ENCODE measurements around the gene SYNJ2. TPM values are rescaled to one million over a fixed set of nuclear protein-coding genes. Genes with fewer than 3 reads are reported as not detected.

SYNJ2 gene
- total RNA-seq, 4 donors from 2014 or later = 6.6 to 15.6 (median 9.8) TPM

DNA sequence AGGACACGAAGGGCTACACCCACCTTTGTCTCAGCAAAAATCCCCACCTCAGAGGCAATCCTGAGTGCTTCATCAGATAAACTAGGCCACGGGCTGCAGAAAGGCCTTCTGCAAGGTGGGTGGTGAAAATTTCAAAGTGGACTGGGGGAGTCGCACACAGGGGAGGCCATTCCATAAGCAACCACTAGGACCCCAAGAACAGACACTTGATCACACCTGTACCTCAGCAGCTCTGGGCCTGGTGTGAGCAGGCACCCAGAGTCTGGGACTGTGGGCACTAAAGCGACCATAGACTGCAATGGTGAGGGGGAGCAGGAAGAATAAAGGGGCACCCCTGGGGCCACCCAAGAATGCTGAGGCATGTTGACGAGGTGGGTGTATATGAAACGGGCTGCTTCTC lies 133.8 kb downstream of the SYNJ2 start:
- TF ChIP-seq POLR2A (IDR thresholded peaks at IDR 0.05) = no peak
- TF ChIP-seq, protein P1, sequence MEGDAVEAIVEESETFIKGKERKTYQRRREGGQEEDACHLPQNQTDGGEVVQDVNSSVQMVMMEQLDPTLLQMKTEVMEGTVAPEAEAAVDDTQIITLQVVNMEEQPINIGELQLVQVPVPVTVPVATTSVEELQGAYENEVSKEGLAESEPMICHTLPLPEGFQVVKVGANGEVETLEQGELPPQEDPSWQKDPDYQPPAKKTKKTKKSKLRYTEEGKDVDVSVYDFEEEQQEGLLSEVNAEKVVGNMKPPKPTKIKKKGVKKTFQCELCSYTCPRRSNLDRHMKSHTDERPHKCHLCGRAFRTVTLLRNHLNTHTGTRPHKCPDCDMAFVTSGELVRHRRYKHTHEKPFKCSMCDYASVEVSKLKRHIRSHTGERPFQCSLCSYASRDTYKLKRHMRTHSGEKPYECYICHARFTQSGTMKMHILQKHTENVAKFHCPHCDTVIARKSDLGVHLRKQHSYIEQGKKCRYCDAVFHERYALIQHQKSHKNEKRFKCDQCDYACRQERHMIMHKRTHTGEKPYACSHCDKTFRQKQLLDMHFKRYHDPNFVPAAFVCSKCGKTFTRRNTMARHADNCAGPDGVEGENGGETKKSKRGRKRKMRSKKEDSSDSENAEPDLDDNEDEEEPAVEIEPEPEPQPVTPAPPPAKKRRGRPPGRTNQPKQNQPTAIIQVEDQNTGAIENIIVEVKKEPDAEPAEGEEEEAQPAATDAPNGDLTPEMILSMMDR (IDR thresholded peaks at IDR 0.05) = no peak
- H3K27me3 ChIP-seq = no peaks in the 10 kb centered on the region
- H3K36me3 ChIP-seq = peaks cover 0 to 87% (median 6%) of the 10 kb centered on the region in 3 donors
- no peak overlapping the region for H3K27ac ChIP-seq
- H3K9me3 ChIP-seq = no peaks in the 10 kb centered on the region
- H3K4me3 ChIP-seq = no peak overlapping the region
- H3K4me1 ChIP-seq = no peaks in the 10 kb centered on the region
- 89 to 94% methylated on average over 4 to 5 of the region's 6 CpGs for WGBS, 2 donors
- DNase-seq = no peak
- intact Hi-C loops (cut with DNase I) = no loop called here

DNA sequence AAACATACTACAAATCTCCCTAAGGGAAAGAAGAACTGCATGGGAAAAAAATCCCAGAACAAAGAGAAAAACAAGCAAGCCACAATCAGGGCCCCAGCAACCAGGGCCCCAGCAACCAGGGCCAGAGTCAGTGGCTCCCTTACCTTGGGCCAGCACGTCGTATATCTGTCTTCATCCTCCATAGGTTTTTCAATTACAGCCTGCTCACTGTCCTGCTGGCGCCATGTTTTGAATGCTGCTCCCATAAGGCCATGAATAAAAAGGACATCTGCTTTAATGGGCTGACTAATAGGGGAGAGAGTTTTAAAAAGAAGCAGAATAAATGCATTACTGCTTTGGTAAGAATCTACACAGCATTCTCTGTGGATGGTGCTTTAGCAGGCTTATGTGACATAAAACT lies 137.2 kb downstream of the SYNJ2 start:
- Histone ChIP-seq H3K36me3 (peaks cover 0 to 71% (median 6%) of the 10 kb centered on the region in 3 donors), H3K9me3 (no peaks in the 10 kb centered on the region), H3K27me3 (no peaks in the 10 kb centered on the region), H3K4me1 (no peaks in the 10 kb centered on the region), H3K4me3 (no peak overlapping the region), H3K27ac (no peak overlapping the region)
- 97 to 100% methylated on average over 3 of the region's 3 CpGs for WGBS, 2 donors
- TF ChIP-seq, protein P1 (IDR thresholded peaks at IDR 0.05) = no peak
- TF ChIP-seq POLR2A (IDR thresholded peaks at IDR 0.05) = no peak
- no peak for DNase-seq
- intact Hi-C loops (cut with DNase I) = no loop called here

DNA sequence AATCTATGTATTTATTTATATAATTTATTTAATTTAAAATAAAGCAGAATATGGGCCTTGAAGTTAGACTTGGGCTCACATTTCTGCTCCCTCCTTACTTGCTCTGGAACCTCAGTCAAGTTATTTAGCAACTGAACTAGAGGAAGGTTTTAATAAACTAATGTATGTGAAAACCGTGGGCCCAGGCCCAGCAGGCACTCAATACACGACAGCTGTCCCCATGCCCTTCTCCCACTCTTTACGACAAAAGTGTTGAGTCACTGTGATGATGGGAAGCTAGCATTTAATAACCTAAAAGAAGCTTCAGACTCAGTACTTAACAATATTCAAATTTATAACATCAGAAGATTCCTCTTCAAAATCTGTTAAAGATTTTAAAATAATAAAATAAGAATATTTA lies 139.7 kb downstream of the SYNJ2 start:
- Histone ChIP-seq H3K4me1 (no peaks in the 10 kb centered on the region), H3K9me3 (no peaks in the 10 kb centered on the region), H3K36me3 (peaks cover 0 to 62% (median 0%) of the 10 kb centered on the region in 3 donors), H3K4me3 (no peak overlapping the region), H3K27ac (no peak overlapping the region), H3K27me3 (no peaks in the 10 kb centered on the region)
- WGBS, 2 donors = 68 to 86% methylated on average over 3 of the region's 3 CpGs
- no peak for DNase-seq
- TF ChIP-seq POLR2A (IDR thresholded peaks at IDR 0.05) = no peak
- intact Hi-C loops (cut with DNase I) = no loop called here

DNA sequence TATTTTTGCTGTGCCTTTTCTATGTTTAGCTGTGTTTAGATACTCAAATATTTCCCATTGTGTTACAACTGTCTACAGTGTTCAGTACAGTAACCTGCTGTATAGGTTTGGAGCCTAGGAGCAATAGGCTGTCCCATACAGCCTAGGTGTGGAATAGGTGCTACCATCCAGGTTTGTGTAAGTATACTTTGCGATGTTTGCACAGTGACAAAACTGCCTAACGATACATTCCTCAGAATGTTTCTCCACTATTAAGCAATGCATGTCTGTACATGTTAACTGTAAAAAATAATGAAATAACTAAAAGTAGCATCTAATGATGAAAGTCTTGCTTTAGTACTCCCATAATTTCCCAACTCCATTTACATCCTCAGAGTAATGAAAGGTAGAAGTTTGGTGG lies 140.4 kb downstream of the SYNJ2 start:
- no peaks in the 10 kb centered on the region for H3K4me1 ChIP-seq
- 41 to 72% methylated on average over 2 of the region's 2 CpGs for WGBS, 2 donors

DNA sequence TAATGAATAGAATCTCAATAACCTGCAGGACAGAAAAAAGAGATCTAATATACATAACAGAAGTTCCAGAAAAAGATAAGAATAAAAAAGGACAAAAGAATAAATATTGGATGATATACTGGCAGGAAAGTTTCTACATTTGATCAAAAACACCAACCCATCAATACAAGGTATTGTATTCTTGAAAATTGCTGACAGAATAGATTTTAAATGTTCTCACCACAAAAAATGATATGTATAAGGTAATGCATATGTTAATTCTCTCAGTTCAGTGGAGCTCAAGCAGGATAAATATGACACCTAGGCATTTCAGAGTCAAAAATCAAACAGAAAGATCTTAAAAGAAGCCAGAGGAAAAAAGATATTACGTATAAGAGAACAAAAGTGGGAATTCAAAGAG lies 142.6 kb downstream of the SYNJ2 start:
- intact Hi-C loops (cut with DNase I) = no loop called here
- WGBS, 2 donors = 83 to 88% methylated on average over 1 of the region's 1 CpG
- H3K36me3 ChIP-seq = peaks cover 0 to 48% (median 0%) of the 10 kb centered on the region in 3 donors
- no peak overlapping the region for H3K27ac ChIP-seq
- no peaks in the 10 kb centered on the region for H3K4me1 ChIP-seq
- DNase-seq = no peak
- TF ChIP-seq POLR2A (IDR thresholded peaks at IDR 0.05) = no peak
- TF ChIP-seq, protein P1 (IDR thresholded peaks at IDR 0.05) = no peak
- H3K4me3 ChIP-seq = no peak overlapping the region
- H3K27me3 ChIP-seq = no peaks in the 10 kb centered on the region
- H3K9me3 ChIP-seq = no peaks in the 10 kb centered on the region

More for the DNA sequence above, 140.4 kb downstream of the SYNJ2 start:
- TF ChIP-seq, protein P1 (IDR thresholded peaks at IDR 0.05) = no peak
- TF ChIP-seq POLR2A (IDR thresholded peaks at IDR 0.05) = no peak
- peaks cover 0 to 55% (median 0%) of the 10 kb centered on the region in 3 donors for H3K36me3 ChIP-seq
- no peak overlapping the region for H3K4me3 ChIP-seq
- no peaks in the 10 kb centered on the region for H3K9me3 ChIP-seq
- intact Hi-C loops (cut with DNase I) = no loop called here
- no peak overlapping the region for H3K27ac ChIP-seq
- no peak for DNase-seq
- H3K27me3 ChIP-seq = no peaks in the 10 kb centered on the region

DNA sequence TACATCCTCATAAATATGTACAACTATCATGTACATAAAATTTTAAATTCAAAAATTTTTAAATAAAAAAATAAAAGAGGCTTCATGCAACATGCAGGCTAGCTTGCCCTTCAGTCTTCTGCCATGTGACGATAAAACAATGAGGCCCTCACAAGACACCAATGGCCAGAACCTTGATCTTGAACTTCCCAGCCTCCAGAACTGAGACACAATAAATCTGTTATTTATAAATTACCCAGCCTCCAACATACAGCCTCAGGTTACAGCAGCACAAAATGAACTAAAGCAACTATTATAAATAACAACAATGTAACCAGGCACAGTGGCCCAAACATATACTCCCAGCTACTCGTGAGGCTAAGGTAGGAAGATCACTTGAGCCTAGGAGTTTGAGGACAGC lies 143.6 kb downstream of the SYNJ2 start:
- WGBS, 2 donors = 96 to 98% methylated on average over 2 of the region's 2 CpGs

More for the DNA sequence above, 143.6 kb downstream of the SYNJ2 start:
- DNase-seq = no peak
- Histone ChIP-seq H3K36me3 (peaks cover 0 to 49% (median 0%) of the 10 kb centered on the region in 3 donors), H3K4me1 (no peaks in the 10 kb centered on the region), H3K9me3 (no peaks in the 10 kb centered on the region), H3K27me3 (no peaks in the 10 kb centered on the region), H3K4me3 (no peak overlapping the region), H3K27ac (no peak overlapping the region)
- intact Hi-C loops (cut with DNase I) = no loop called here
- TF ChIP-seq, protein P1 (IDR thresholded peaks at IDR 0.05) = no peak
- TF ChIP-seq POLR2A (IDR thresholded peaks at IDR 0.05) = no peak
